GM12878 (cell line): ENCODE results near the gene MOG. TPM values are rescaled to one million over a fixed set of nuclear protein-coding genes. Genes with fewer than 3 reads are reported as not detected.

Source experiments
- ATAC-seq: fragments of 200-7000 bp; cut with Tn5 transposase; 3 replicates; pipeline ENCODE4 v1.9.1; 2020; ENCODE audit warnings: mild to moderate bottlenecking, moderate library complexity
- BruUV-seq: library from RNA; stranded (reverse); fragments of 400-500 nt; replicated peaks from 2 replicates; lab custom pipeline; 2021; lab: Mats Ljungman, UMichigan
- CTCF ChIA-PET: fragments of 300-600 bp; sonication (Branson Sonifier 250); formaldehyde crosslinking; extraction: SDS; loops from one replicate; lab custom pipeline; 2021; ENCODE audit warnings: inconsistent platforms; lab: Yijun Ruan, JAX
- POLR2A ChIA-PET: fragments of 350-600 bp; formaldehyde crosslinking; extraction: SDS; loops from one replicate; lab custom pipeline; 2021; ENCODE audit warnings: inconsistent platforms; lab: Charles Lee
- RAD21 ChIA-PET: fragments of 300-600 bp; sonication (Branson Sonifier 250); formaldehyde crosslinking; loops from one replicate; lab custom pipeline; 2023; ENCODE audit warnings: antibody characterized with exemption; ENCODE audit not compliant: unreplicated experiment; lab: Charles Lee
- SMC1A ChIA-PET: fragments of 300-600 bp; sonication (Branson Sonifier 250); formaldehyde crosslinking; loops from one replicate; lab custom pipeline; 2023; ENCODE audit not compliant: unreplicated experiment, uncharacterized antibody; lab: Charles Lee
- DNase-seq: peaks from one replicate; pipeline ENCODE4 v3.0.0-alpha.2; 2011; ENCODE audit warnings: low read depth, low spot score
- FAIRE-seq: peaks from 3 replicates; lab custom pipeline; 2011; peaks lifted over from hg19 to GRCh38; lab: Jason Lieb, UNC
- H2AFZ ChIP-seq: 2 replicates; pipeline ENCODE4 v1.6.0; 2011; ENCODE audit warnings: low read depth, low read length, control low read depth; ENCODE audit not compliant: control insufficient read depth
- H3K27ac ChIP-seq: 2 replicates; pipeline ENCODE4 v1.5.1; 2011; ENCODE audit warnings: control low read depth; ENCODE audit not compliant: control insufficient read depth, insufficient read depth
- H3K27me3 ChIP-seq, 2 experiments: replicated peaks in 1 of 2; 2 replicates each; pipeline versions ENCODE4 v1.6.0 to v1.6.1; 2011; ENCODE audit warnings: low read length in 1 of 2; ENCODE audit not compliant: control insufficient read depth in 2 of 2, insufficient read depth in 2 of 2
- H3K36me3 ChIP-seq, 2 experiments: 2 replicates each; pipeline ENCODE4 v1.5.1; 2011; ENCODE audit warnings: low read length in 1 of 2; ENCODE audit not compliant: control insufficient read depth in 2 of 2, insufficient read depth in 2 of 2
- H3K4me1 ChIP-seq: 2 replicates; pipeline ENCODE4 v1.6.1; 2011; ENCODE audit warnings: mild to moderate bottlenecking, low read length, moderate library complexity, mixed read lengths; ENCODE audit not compliant: control insufficient read depth, insufficient read depth
- H3K4me2 ChIP-seq: 2 replicates; pipeline ENCODE4 v1.6.0; 2011; ENCODE audit warnings: control low read depth; ENCODE audit not compliant: control insufficient read depth, insufficient read depth
- H3K4me3 ChIP-seq: fragments of 200-600 bp; sonication (generic); 2 replicates; pipeline ENCODE4 v1.5.1; 2016
- H3K79me2 ChIP-seq: 2 replicates; pipeline ENCODE4 v1.6.0; 2011; ENCODE audit warnings: low read length; ENCODE audit not compliant: control insufficient read depth, insufficient read depth
- H3K9ac ChIP-seq: 2 replicates; pipeline ENCODE4 v1.8.0; 2011; ENCODE audit warnings: low read length, control low read depth, mixed read lengths; ENCODE audit not compliant: control insufficient read depth, insufficient read depth
- H3K9me3 ChIP-seq: replicated peaks from 3 replicates; pipeline ENCODE4 v1.5.1; 2011; ENCODE audit warnings: mild to moderate bottlenecking, low read length; ENCODE audit not compliant: control insufficient read depth, insufficient read depth
- H4K20me1 ChIP-seq: 2 replicates; pipeline ENCODE4 v1.6.0; 2011; ENCODE audit not compliant: control insufficient read depth, insufficient read depth
- ATF7 ChIP-seq: fragments of 450-650 bp; IDR thresholded peaks from 2 replicates; pipeline ENCODE4 v1.6.1; 2016; ENCODE audit warnings: low read depth, mild to moderate bottlenecking
- CHD2 ChIP-seq: IDR thresholded peaks from 2 replicates; pipeline ENCODE4 v1.6.1; 2011; ENCODE audit warnings: low read depth, low read length, improper control_type of control experiment, borderline replicate concordance
- NFIC ChIP-seq: IDR thresholded peaks from 2 replicates; pipeline ENCODE4 v1.6.1; 2012; ENCODE audit warnings: low read depth, mild to moderate bottlenecking, inconsistent platforms, low read length, moderate library complexity
- NR2C2 ChIP-seq: IDR thresholded peaks from 2 replicates; pipeline ENCODE4 v1.6.1; 2011; ENCODE audit warnings: borderline replicate concordance, low read depth; ENCODE audit not compliant: control insufficient read depth, insufficient read length
- NR2F1 ChIP-seq: fragments of 450-650 bp; conservative IDR thresholded peaks from 2 replicates; pipeline ENCODE4 v1.6.1; 2017; ENCODE audit warnings: mild to moderate bottlenecking
- REST ChIP-seq: IDR thresholded peaks from 2 replicates; pipeline ENCODE4 v1.6.1; 2012; ENCODE audit warnings: mild to moderate bottlenecking, low read depth, low read length
- SMARCA5 ChIP-seq: fragments of 450-650 bp; IDR thresholded peaks from 2 replicates; pipeline ENCODE4 v1.6.1; 2017; ENCODE audit warnings: mild to moderate bottlenecking
- TBL1XR1 ChIP-seq: IDR thresholded peaks from 2 replicates; pipeline ENCODE4 v1.6.1; 2012; ENCODE audit warnings: low read depth, low read length, improper control_type of control experiment
- YY1 ChIP-seq: IDR thresholded peaks from 2 replicates; pipeline ENCODE4 v1.6.1; 2011; ENCODE audit warnings: low read depth, mild to moderate bottlenecking, low read length
- WGBS: methylation state at CpG from one replicate; pipeline ENCODE4 v1.1.6; 2016; ENCODE audit warnings: low lambda C conversion rate; ENCODE audit not compliant: insufficient replicate concordance, insufficient coverage; ENCODE audit errors: missing lambda C conversion rate; 5-methylcytosine and 5-hydroxymethylcytosine counted together
- in situ Hi-C: fragments of 300-500 bp; cut with MboI; formaldehyde crosslinking; loops from 9 replicates; pipeline ENCODE4 v1.14.3; 2018; ENCODE audit warnings: mixed read lengths
- intact Hi-C: fragments of 100-400 bp; cut with micrococcal nuclease; formaldehyde crosslinking; loops from one replicate; pipeline ENCODE4 v1.14.2; 2022; ENCODE audit not compliant: unreplicated experiment
- polyA plus RNA-seq, 11 experiments: library from polyadenylated mRNA; depleted of rRNA in 4 of 11; unstranded in 6 of 11; stranded (reverse) in 5 of 11; fragments of >200 nt; fragmentation: Nextera tagmentation in 4 of 11; fragmentation: Illumina TruSeq in 1 of 11; extraction: Ambion mirVana in 4 of 11; extraction: Trizol in 1 of 11; gene quantifications; 1 replicate in 1 of 11; 2 replicates in 10 of 11; pipeline versions ENCODE4 v1.2.1 to v1.2.3, GENCODE V29; 2011 to 2016; ENCODE audit warnings: inconsistent platforms in 2 of 11, missing spikeins in 2 of 11, low read depth in 1 of 11
- total RNA-seq, 4 experiments: library from RNA; depleted of rRNA in 3 of 4; stranded (reverse); fragments of >200 nt in 3 of 4; fragmentation: Illumina TruSeq in 1 of 4; extraction: Trizol in 1 of 4; gene quantifications; 2 replicates each; pipeline versions ENCODE4 v1.2.1 to v1.2.3, GENCODE V29; 2013 to 2021
- TF ChIP-seq, protein P1 (sequence below): IDR thresholded peaks from 2 replicates; pipeline ENCODE4 v1.6.1; 2011; ENCODE audit warnings: mild to moderate bottlenecking, low read depth, low read length, moderate library complexity; ENCODE audit not compliant: insufficient replicate concordance
- TF ChIP-seq, protein P2 (sequence below): fragments of 450-650 bp; IDR thresholded peaks from 2 replicates; pipeline ENCODE4 v1.6.1; 2017; ENCODE audit warnings: low read depth, mild to moderate bottlenecking, moderate library complexity

Gene MOG
- total and polyA plus RNA-seq, 10 of the 15 experiments (the other 5 are each of a cell fraction or from before 2014, with no cell fraction given), result not detected

DNA sequence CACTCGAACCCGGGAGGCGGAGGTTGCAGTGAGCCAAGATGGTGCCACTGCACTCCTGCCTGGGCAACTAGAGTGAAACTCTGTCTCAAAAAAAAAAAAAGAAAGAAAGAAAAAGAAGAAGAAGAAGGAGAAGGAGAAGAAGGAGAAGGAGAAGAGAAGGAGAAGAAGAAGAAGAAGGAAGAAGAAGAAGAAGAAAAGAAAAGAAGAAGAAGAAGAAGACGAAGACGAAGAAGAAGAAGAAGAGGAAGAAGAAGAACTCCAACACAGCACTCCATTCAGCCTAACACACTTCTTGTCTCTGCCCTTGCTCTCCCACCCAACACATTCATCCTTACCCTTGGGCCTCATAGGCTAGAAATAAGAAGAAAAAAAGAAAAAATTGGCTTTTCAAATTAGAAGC is 17.1 kb downstream of the MOG start:
- H3K4me2 ChIP-seq, result no peak overlapping the region
- peaks cover 0 to 1% of the 10 kb centered on the region in 2 experiments; a peak in 1 of 4 replicates for H3K27me3 ChIP-seq
- H4K20me1 ChIP-seq, result no peaks in the 10 kb centered on the region
- no peaks in the 10 kb centered on the region for H3K9me3 ChIP-seq
- intact Hi-C loops, result no loop called here
- H2AFZ ChIP-seq, result no peak overlapping the region
- ChIA-PET CTCF (interaction anchor here (0.8 to 0.9 kb wide), 2 partner anchors 10 to 20 kb away, joined by 3 to 4 read pairs; no protein-coding TSS in a partner anchor), RAD21 (no interaction called here), SMC1A (no interaction called here), POLR2A (no interaction called here)
- in situ Hi-C loops, result no loop called here
- no peaks in the 10 kb centered on the region for H3K36me3 ChIP-seq
- BruUV-seq, result no TSS peak
- peaks cover 3% of the 10 kb centered on the region; the same call in 1 of the 2 replicates for H3K4me1 ChIP-seq
- no peaks in the 10 kb centered on the region for H3K79me2 ChIP-seq
- no peak overlapping the region for H3K9ac ChIP-seq
- no peak for ATAC-seq
- H3K27ac ChIP-seq, result no peak overlapping the region
- TF ChIP-seq TBL1XR1, result no peak
- WGBS, result 62% methylated on average over 5 of the region's 5 CpGs
- FAIRE-seq, result no peak
- DNase-seq, result no peak
- no peak overlapping the region for H3K4me3 ChIP-seq

- in situ Hi-C loops, result no loop called here
- Histone ChIP-seq H3K79me2 (no peaks in the 10 kb centered on the region), H3K9ac (no peak overlapping the region), H3K27ac (no peak overlapping the region), H4K20me1 (no peaks in the 10 kb centered on the region), H3K4me1 (peaks cover 3% of the 10 kb centered on the region; the same call in 1 of the 2 replicates), H2AFZ (no peak overlapping the region), H3K9me3 (no peaks in the 10 kb centered on the region), H3K36me3 (no peaks in the 10 kb centered on the region), H3K4me3 (no peak overlapping the region), H3K27me3 (peaks cover under 1 to 1% of the 10 kb centered on the region in 2 experiments; a peak in 1 of 4 replicates), H3K4me2 (no peak overlapping the region)
- CTCF ChIA-PET, result interaction anchor here (0.7 to 4.4 kb wide), 4 partner anchors 9 to 104 kb away, joined by 3 to 24 read pairs (median 12); no protein-coding TSS in a partner anchor
- FAIRE-seq (no peak), ATAC-seq (no peak), DNase-seq (no peak)
- SMC1A ChIA-PET, result interaction anchor here (0.9 to 1.7 kb wide), 2 partner anchors 9 to 22 kb away, joined by 3 to 6 read pairs; no protein-coding TSS in a partner anchor
- WGBS, result 94% methylated on average over 1 of the region's 1 CpG
- RAD21 ChIA-PET, result no interaction called here
- intact Hi-C loops, result no loop called here
- no TSS peak for BruUV-seq
- POLR2A ChIA-PET, result no interaction called here
- TF ChIP-seq YY1 (no peak), CHD2 (no peak), NFIC (no peak), NR2F1 (no peak), NR2C2 (no peak), SMARCA5 (no peak), ATF7 (no peak), REST (no peak)
- TF ChIP-seq, protein P1, sequence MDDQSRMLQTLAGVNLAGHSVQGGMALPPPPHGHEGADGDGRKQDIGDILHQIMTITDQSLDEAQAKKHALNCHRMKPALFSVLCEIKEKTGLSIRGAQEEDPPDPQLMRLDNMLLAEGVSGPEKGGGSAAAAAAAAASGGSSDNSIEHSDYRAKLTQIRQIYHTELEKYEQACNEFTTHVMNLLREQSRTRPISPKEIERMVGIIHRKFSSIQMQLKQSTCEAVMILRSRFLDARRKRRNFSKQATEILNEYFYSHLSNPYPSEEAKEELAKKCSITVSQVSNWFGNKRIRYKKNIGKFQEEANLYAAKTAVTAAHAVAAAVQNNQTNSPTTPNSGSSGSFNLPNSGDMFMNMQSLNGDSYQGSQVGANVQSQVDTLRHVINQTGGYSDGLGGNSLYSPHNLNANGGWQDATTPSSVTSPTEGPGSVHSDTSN, result no peak
- TF ChIP-seq, protein P2, sequence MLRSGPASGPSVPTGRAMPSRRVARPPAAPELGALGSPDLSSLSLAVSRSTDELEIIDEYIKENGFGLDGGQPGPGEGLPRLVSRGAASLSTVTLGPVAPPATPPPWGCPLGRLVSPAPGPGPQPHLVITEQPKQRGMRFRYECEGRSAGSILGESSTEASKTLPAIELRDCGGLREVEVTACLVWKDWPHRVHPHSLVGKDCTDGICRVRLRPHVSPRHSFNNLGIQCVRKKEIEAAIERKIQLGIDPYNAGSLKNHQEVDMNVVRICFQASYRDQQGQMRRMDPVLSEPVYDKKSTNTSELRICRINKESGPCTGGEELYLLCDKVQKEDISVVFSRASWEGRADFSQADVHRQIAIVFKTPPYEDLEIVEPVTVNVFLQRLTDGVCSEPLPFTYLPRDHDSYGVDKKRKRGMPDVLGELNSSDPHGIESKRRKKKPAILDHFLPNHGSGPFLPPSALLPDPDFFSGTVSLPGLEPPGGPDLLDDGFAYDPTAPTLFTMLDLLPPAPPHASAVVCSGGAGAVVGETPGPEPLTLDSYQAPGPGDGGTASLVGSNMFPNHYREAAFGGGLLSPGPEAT, result no peak
Measured at GRCh38 chr6:29675561-29675960, 18.7 kb downstream of the MOG start.
